Middle frontal gyrus (tissue), 1 donor: ENCODE measurements around the gene LYPD4.

Source experiments
- DNase-seq: peaks from one replicate; pipeline ENCODE4 v3.0.0-alpha.2; 2015; ENCODE audit warnings: low spot score; ENCODE audit errors: extremely low spot score

The LYPD4 gene

DNA sequence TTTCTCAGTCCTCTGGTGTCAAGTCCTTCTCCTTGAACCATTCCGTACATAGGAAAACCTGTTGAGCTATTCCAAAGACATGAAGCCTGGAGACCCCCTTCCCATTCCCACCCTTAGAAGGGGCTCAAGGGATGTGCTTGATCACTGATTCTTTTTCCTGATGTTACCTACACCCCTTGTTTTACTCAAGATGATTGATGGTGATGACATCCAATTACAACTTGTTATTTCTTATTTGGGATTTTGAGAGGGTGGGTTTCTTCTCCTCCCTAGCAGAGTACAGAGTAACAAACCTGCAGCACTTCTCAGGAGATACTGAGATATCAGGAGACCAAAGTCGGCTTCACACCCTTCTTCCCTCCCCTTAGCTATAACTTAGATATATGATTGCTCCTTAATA lies 8.9 kb upstream of the LYPD4 start:
- no peak for DNase-seq

DNA sequence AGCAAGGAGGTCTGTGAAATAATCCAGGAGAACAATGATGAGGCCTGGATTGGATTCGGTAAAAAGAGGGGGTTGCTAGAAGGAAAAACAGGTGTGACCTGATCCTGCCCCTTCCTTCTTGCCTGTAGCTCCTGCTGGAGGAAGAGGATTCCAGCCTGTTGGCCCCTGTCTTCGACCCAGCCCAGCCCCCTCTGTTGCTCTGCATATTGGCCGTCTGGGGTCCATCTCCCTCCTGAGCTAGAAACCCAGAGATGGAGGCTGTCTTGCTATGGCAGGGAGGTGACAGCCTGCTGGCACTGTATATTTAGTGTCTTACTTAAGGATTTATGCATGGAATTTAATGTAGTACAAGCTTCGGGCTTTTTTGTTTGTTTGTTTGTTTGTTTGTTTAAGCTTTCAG lies 7.0 kb upstream of the LYPD4 start:
- DNase-seq, result no peak

- no peak for DNase-seq
Observed at GRCh38 chr19:41850381-41850780, 5.9 kb upstream of the LYPD4 start.

GRCh38 chr19:41849067-41849466 lies 4.6 kb upstream of the LYPD4 start:
- no peak for DNase-seq

DNA sequence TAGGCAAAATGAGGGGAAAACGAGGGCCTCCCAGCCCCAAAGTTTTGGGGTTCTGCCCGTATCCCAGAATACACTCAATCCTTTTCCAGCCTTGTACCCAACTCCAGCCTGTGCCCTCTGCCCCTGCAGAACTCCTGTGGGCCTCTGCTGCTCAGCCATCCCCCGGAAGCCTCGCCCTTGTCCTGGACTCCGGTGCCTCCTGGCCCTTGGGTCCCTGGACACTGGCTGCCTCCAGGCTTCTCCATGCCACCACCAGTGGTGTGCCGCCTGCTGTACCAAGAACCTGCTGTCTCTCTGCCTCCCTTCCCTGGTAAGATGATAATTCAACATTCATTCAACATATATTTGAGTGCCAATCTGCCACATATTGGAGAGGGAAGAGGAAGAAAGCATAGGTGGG lies 4.2 kb upstream of the LYPD4 start:
- no peak for DNase-seq

DNA sequence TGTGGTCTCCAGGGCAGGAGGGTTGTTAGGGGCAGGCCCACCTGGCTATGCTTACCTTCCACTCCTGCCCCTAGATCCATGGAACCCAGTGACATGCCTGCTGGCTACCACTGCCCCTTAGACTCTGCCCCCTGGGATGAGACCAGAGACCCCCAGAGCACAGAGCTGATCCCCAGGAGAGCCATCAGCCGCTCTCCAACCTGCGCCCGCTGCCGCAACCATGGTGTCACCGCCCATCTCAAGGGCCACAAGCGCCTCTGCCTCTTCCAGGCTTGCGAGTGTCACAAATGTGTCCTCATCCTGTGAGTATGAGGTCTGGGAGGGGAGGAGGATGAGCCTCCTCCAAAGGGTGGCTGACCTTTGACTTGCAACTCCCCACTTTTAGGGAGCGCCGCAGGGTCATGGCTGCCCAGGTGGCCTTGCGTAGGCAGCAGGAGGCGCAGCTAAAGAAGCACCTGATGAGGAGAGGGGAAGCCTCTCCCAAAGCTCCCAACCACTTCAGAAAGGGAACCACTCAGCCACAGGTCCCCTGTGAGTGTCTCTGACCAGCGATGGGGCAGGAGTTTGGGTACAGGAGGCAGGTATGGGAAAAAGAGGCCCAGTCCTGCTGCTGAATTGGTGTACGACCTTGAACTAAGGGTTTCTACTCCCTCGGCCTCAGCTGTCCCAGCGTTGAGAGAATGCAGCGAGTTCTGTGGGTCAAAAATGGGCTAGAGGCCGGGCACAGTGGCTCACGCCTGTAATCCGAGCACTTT lies 3.0 kb upstream of the LYPD4 start:
- no peak for DNase-seq

DNA sequence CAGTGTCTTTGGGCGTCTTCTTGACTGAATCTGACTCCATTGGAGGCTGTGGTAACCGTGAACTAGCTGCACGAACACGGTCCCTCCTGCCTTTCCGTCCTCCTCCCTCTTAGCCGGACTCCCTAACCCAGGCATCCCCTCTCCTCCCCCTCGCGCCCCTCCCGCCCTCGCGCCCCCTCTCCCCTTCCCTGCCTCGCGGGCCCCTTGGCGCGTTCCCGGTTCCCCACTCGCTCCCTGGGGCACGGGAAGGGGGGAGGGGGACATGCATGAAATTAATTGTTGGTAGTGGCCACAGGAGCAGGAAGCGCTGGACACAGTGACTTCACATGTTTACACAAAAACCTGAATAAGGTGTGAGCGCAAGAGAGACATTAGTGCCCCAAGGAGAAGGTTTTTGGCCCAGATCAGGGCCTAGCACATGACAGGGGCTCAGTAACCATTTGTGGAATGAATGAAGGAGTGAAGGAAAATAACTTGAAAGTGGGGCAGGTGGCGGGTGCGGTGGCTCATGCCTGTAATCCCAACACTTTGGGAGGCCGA lies 638 bp upstream of the LYPD4 start:
- no peak for DNase-seq

GRCh38 chr19:41845001-41845050 lies 343 bp upstream of the LYPD4 start, which contains the start of gene DMRTC2:
Gene DMRTC2, plus strand, starts transcription at chr19:41845042. Its CDS starts 2,387 bp downstream, at chr19:41847429.
- DNase-seq, result no peak

- no peak for DNase-seq
Observed at GRCh38 chr19:41843371-41843770, 1.1 kb downstream of the LYPD4 start.

- DNase-seq, result no peak
Observed at GRCh38 chr19:41839211-41839610, 5.3 kb downstream of the LYPD4 start.

DNA sequence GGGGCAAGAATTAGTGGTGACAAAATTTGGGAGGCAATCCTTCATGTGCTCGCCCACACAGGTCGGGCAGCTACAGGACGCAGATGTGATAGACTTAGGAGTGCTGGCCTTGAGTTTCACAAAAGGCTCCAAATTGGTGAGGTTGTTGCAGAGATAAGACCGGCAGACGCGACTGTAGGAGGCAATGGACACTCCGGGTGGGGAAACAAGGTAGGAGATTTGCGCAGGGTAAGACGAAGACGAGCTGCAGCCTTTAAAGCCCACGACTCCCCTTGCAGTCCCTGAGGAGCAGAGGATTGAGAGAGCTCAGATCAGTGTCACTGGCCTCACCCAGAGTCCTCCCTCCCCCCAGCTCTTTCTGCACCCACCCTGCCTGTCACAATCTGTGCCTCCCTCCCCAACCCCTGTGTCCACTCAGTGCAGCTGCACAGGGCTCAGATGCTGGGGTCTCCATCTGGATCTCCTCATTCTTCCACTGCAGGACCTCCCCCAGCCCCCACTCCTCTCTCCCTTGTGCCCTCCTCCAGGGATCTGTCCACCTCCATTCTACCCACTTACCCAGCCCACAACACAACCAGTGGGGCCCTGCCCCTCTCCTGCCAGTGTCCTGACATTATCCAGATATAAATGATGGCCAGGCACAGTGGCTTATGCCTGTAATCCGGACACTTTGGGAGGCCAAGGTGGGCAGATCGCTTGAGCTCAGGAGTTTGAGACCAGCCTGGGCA lies 6.3 kb downstream of the LYPD4 start:
- DNase-seq, result no peak

DNA sequence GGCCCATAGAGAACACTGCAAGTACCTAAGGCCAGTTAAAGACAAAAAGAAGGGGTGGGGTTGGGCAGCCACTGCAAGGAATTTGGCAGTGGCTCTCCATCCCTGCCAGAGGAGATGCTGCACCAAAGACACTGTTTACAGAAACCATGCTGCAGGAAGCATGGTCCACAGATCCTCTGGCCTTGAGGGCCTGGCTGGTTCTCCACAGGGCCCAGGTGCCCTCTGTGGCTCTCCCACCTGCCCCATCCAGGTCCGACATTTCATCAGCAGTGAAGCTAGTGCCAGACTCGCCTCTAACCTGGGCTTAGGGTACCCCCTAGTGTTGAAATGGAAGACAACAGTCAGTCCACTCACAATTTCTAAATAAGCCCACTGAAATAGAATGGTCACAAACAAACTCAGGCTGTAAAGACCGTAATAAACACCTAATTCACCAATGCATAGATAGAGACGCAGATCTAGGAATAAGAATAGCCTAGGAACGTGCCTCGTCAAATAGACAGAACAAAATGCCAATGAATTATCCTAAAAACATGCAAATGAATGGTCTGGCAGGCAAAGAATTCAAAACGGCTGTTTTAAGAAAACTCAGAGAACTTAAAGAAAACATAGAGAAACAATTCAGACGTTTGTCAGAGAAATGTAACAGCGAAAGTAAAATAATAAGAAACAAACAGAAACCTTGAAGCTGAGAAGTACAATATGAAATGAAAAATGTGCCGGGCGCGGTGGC lies 23.3 kb downstream of the LYPD4 start:
- peak; percentile 6 for DNase-seq

DNA sequence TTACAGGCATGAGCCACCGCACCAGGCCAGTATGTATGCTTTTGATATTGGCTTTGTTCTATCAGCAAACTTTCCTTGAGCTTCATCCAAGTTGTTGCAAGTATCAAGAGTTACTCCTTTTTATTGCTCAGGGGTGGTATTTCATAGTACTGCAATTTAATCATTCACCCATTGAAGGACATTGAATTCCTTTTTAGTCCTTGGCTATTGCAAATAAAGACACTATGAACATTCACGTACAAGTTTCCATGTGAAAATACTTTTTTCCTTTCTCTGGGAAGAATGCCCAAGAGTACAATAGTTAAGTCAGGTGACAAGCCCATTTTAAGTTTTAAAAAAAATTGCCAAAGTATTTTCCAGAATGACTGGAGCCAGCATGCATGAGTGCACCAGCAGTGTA lies 27.7 kb downstream of the LYPD4 start:
- no peak for DNase-seq

DNA sequence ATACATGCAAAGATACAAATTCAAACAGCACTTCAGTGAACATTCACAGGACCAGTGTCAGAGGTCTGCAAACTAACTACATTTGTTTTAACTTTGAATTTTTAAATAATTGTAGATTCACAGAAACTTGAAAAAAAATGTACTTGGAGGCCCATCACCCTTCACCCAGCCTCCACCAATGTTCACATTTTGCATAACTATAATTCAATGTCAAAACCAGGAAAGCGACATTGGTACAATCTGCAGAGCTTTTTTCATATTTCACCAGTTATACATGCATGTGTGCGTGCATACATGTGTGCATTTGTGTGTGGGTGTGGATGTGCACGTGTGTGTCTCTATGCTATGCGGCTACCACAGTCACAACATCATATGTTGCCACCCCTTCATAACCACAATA lies 29.2 kb downstream of the LYPD4 start:
- no peak for DNase-seq

DNA sequence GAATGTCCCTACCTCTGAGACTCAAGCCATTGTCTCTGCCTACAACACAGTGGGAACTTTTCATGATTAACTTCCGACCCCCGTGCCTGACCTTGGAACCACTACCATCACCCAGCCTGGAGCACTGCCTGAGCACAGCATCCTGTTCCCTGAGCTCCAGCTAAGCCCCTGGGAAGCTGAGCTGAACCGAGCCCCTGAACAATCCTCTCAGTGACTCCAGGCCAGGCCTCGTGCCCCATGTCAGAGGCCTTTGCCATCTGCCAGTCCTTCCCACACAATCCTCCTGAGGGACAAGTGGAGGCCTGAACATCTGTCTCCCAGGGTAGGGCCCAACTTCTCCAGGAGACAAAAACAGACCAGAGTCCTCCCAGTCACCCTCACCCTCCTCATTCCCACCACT lies 30.6 kb downstream of the LYPD4 start:
- no peak for DNase-seq

GRCh38 chr19:41811981-41812380 lies 32.5 kb downstream of the LYPD4 start:
- no peak for DNase-seq

- DNase-seq, result no peak
Observed at GRCh38 chr19:41811036-41811435, 33.4 kb downstream of the LYPD4 start.

DNA sequence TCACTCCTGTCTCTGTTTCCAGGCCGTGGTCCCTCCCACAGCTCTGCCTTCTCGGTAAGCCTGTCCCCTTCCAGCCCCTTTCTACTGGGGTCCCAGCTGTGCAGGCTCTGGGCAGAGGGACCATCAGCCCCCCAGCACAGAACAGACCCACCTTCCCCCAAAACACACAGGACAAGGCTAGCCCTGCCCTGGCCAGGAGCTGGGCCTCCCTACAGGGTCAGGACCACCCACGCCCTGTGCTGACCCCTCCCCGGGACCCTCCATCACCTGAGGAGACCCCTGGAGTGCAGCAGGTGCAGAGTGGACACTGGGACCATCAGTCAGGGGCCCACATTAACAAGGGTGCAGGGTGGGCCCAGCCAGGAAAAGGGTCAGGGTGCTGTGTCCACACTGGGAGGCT lies 34.2 kb downstream of the LYPD4 start:
- no peak for DNase-seq

DNA sequence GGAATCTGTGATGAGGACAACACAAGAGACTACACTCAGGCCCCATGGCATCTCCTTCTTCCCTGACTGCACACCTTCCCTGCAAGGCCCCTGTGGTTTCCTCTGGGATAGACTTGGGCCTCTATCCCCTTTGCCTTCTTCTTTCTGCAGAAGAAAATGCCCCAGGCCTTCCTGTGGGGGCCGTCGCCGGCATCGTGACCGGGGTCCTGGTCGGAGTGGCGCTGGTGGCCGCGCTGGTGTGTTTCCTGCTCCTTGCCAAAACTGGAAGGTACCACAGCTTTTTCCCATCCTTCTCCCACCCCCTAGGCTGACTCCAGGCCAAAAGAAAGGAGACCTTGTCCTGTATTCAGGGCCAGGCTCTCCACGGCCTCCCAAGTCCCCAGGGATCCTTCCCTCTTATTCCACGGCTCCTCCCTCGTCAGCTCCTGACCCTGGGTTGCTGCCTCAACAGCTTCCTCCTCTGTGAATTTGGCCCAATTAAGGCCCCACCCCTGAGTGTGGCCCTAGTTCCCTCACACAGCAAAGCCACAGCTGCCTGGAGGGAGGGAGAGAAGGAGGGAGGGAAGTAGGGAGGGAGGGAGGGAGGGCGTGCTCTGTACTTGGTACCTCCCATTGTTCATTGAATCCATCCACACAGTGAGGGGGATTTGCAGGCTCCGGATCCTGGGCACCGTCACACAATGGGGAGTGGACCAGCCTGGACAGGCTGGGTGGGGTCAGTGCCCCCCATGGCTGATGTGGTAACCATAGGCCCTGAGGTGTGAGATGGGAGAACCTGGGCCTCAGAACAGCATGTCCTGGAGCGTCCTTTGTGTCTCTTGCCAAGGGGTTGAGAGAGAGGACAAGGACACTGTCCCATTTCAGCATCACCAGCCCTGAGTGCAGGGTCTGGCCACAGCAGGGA lies 35.6 kb downstream of the LYPD4 start:
- no peak for DNase-seq

DNA sequence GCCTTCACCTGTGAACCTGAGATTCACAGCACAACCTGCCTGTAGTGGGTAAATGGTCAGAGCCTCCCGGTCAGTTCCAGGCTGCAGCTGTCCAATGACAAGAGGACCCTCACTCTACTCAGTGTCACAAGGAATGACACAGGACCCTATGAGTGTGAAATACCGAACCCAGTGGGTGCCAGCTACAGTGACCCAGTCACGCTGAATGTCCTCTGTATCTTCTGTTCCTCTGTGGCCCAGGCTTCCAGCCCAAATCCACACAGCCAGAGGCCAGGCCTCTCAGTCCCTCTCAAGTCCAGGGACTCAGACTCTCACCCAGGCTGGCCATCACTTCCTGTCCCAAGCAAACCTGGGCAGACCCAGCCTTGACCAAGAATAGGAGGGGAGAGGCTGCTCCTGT lies 37.3 kb downstream of the LYPD4 start:
- DNase-seq, result no peak

DNA sequence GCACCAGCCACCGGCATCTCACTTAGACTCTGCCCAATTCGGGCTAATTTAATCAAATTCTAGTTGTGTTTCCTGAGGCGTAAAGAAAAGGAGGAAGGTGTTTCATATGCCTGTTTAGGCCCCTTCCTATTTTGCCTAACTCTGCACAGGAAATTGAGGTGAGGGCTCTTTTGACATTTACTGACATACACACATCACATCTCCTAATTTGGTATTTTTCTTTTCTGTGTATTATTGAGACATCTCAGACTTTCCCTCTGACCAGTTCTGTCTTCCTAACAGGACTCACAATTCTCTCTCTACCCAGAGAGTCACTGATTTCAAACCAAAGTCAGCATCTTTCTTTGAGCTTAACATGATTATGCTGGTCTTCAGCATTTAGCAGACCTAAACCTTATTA lies 40.1 kb downstream of the LYPD4 start:
- DNase-seq, result no peak

DNA sequence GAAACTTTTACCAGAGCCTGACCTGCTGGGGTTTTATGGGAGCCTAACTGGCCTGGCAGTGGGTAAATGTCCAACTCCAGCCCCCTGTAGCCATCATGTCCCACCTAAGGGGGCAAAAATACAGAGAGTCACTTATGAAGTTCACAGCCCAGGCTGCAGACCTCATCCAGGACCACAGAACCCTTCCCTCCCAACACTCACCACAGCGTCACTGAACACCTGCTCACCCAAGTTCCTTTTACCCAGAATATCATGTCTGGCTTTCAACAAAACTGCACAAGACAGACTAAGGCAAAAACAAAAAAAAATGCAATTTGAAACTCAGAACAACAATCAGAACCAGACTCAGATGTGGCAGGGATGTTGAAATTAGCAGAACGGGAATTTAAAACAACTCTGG lies 41.7 kb downstream of the LYPD4 start:
- DNase-seq, result no peak
